ENCODE results near the gene MPST.
"Not testable (repeated sequence)": the region's sequence is repeated elsewhere in the genome, so short reads cannot be mapped to it uniquely, and the experiment has no call there.

The MPST gene

GRCh38 chr22:37019309-37020191 lies at the start of gene MPST, which contains the start of gene TST:
MPST (plus strand) TSS chr22:37019742; CDS start chr22:37019837, 95 bp downstream.
TST (minus strand) TSS chr22:37019447; CDS start chr22:37018732, 715 bp downstream.
- DNase-seq (ENCODE audit: low read depth in 2 of 2): no peak

- no peak for DNase-seq (ENCODE audit: low read depth in 2 of 2)
Observed at GRCh38 chr22:36971341-36972125, 48.0 kb upstream of the MPST start.

DNA sequence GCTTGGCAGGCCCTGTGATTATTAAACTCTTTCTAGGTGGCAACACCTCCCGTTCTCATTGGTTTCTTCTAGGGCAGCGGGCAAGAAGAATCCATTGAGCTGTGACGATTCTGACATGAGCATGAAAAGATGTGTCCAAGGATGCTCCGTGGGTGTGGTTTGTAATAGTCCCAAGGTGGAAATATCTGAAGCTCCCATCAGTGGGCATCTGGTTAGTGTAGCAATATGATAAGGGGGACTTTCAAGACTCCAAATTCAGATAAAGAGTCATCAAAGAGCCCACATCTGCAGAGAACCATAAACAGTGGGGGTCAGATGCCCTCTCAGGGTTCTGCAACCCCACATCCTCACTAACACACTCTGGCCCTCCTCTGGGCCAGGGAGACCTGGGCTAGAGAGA lies 42.9 kb upstream of the MPST start:
- DNase-seq (ENCODE audit: low read depth in 2 of 2): no peak

DNA sequence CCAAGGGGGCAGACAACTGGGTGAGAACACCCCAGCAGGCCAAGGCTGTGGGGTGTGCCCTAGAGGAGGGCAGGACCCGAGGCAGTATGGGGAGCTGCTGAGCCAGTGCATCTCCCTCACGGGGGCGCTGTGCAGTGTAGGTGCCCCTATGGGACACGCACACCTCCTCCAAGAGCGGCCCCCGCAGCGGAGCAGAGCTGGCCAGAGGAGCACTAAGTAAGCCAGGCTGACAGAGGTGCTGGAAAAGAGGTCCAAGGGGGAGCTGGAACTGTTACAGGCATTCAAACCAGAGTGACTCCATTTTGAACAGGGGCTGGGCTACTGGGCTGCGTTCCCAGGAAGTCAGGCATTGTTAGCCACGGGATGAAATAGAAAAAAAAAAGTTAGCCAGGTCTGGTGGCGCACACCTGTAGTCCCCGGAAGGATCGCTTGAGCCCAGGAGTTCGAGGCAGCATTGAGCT lies 42.1 kb upstream of the MPST start:
- DNase-seq (ENCODE audit: low read depth in 2 of 2): peak; percentile 66 to 67

- peak; percentile 67 to 81 for DNase-seq (ENCODE audit: low read depth in 2 of 2)
Observed at GRCh38 chr22:36977947-36978660, 41.4 kb upstream of the MPST start.

DNA sequence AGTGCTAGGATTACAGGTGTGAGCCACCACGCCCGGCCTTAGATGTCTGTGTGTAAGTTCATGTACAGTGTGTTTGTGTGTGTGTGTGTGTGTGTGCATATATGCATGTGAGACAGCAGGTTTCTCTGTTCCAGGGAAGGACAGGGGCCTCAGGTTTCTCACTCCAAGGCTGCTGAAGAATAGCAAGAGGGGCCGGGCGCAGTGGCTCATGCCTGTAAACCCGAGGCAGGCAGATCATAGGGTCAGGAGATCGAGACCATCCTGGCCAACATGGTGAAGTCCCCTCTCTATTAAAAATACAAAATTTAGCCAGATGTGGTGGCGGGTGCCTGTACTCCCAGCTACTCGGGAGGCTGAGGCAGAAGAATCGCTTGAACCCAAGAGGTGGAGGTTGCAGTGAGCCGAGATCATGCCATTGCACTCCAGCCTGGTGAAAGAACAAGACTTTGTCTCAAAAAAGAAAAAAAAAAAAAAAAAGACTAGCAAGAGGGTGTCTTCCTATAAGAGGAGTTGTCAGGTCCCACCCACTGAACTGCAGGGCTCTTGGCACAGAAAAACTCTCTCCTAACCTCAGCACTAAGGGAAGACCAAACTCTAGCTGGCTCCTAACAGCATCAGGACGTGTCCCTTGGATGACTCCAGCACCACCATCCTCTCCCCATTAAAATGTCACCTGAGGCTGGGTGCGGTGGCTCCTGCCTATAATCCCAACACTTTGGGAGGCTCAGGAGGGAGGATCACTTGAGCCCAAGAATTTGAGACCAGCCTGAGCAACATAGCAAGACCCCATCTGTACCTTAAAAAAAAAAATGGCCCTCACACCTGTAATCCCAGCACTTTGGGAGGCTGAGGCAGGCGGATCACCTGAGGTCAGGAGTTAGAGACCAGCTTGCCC lies 40.3 kb upstream of the MPST start:
- DNase-seq (ENCODE audit: low read depth in 2 of 2): no peak

DNA sequence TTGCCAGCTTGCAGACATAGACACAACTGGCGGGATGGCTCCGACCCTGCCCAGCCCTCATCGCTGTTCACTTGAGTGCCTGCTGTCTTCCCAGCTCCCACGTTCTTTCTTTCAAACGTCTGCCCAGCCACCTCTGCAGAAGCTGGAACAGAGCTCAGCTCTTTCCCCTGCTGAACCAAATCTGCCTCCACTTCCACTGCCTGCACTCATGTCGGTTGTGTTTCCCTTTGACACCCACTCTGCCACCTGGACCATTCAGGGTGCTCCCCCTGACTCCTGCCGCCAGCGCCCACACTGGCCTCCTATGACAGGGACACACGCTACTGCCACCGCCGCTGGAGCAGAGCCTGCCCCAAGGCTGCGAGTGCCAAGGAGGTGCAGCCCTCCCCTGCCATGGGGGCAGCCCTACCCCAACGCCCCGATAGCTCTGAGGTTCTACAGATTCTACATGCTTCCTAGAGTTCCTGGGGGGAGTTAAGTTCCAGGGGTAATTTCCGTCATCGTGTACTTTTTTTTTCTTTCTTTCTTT lies 38.2 kb upstream of the MPST start:
- DNase-seq (ENCODE audit: low read depth in 2 of 2): no peak

DNA sequence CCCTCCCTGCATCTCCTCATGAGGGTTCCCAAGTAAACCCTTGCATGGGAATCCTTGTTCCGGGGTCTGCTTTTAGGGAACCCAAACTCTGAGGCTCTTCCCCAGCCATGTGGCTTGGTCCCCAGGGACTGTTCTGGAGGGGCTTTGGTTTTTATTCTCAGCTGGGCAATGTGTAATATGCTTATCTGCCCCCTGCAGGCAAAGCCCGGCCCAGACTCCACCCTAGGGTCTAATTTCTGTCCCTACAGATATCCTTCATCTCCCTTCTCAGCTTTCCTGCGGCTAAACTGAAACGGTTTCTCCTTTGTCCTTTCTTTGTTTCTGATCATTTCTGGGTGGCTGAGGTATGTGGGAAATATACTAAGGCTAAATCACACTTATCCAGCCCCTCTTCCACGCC lies 37.4 kb upstream of the MPST start:
- no peak for DNase-seq (ENCODE audit: low read depth in 2 of 2)

DNA sequence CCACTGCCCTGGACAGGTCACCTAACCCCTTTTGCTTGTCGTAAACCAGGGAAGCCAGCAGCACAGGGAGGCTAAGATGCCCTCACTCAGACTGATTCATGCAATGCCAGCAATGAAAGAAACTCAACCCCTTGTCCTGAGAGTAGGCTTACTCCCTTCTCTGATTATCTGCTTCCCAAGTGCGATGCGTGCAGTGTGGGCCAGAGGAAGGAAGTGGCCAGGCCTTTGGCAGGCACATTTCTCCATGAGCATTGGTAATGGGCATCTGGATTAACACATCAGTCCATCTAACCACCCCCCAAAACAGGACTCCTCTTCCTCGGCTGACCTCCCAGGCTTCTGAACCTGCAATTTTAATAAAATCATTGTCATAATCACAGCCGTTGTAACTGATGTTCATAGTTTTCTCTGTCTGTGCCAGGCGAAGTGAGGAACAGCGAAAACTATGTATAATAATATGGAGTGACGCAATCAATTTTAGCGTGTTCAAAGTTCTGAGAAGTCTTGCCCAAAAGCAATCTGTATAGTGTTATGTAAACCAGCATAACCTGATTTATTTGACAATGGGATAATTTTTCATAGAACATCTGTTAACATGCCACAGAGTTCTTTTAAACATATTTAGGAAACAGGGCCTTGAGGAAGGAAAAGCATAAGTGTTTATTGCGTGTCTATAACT lies 34.2 kb upstream of the MPST start:
- no peak for DNase-seq (ENCODE audit: low read depth in 2 of 2)

- DNase-seq (ENCODE audit: low read depth in 2 of 2): no peak
Observed at GRCh38 chr22:36986242-36986821, 33.2 kb upstream of the MPST start.

DNA sequence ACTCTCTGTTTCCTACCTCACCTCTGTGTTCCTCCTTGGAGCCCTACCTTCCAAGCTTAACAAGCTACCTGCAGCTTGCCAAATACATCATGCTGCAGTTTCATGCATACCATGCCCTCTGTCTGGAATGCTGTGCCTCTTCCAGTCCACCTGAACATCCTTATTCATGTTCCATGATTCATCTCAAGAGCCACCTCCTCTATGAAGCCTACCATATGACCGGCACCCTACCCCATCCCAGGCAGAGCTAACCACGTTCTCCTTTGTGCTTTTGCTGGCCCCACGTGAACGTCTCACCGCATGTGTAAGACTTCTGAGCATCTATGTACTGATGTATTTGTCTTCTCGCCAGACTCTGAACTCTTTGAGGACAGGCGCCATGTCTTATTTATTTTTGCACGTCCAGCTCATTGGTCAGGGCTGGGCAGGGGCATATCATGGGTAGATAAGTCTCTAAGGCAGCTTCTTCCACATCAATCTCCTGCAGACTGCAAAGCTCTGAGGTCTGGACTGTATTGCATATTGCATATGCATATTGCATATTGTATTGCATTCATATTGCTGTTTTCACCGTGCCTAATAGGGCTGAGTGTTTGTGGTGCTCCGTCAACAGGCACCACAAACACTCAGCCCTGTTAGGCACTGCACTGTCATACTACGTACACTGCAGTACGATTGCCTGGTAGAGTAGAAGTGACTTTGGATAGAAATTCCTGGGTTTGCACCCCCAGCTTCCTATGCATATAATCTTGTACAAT lies 31.3 kb upstream of the MPST start:
- DNase-seq (ENCODE audit: low read depth in 2 of 2): no peak

GRCh38 chr22:36989012-36989411 lies 30.5 kb upstream of the MPST start:
- DNase-seq (ENCODE audit: low read depth in 2 of 2): not testable (repeated sequence)

- no peak for DNase-seq (ENCODE audit: low read depth in 2 of 2)
Observed at GRCh38 chr22:36990457-36990856, 29.1 kb upstream of the MPST start.

DNA sequence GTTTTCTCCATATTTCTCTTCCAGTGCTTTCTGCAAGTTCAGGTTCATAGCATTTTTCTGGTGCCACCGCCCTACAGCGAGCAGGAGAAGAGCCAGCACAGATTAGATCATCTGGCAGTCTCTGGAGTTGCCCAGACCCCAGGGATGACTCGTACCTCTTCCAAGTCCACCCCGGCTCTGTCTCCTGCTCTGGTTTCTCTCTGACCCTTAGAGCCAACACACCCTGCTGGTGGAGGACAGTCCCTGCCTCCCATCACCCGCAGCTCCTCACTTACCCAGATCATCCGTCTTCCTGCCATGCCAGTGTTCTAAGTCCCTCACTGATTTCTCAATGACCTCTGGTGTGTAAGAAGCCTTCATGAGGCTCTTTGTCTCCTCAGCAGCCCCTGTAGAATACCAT lies 28.3 kb upstream of the MPST start:
- no peak for DNase-seq (ENCODE audit: low read depth in 2 of 2)

GRCh38 chr22:36997746-36998145 lies 21.8 kb upstream of the MPST start:
- DNase-seq (ENCODE audit: low read depth in 2 of 2): no peak

DNA sequence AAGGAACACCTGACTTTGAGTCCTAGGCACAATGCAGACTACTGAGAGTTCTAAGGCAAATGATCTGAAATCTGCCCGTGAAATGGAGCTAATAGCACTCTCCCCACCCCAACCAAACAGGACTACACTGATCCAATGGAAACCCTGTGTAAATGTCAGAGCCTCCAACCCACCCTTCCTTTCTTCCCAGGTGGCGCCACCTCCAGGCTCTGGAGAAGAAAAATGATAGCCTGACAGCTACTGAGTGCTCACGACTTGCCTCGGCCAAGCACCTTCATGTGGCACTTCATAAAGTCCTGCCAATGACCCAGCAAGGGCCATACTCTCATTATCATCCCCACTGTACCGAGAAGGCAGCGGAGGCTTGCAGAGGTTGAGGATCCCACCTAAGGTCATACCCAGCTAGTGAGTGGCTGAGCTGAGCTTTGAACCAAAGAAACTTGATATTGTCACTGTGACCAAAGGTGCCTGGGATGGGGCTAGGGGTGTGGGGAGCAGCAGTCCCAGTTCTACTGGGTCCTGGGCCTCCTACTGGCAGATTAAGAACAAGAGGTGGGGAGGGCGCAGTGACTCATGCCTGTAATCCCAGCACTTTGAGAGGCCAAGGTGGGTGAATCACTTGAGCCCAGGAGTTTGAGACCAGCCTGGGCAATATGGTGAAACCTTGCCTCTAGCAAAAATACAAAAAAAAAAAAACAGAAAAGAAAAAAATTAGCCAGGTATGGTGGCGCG lies 20.8 kb upstream of the MPST start:
- no peak for DNase-seq (ENCODE audit: low read depth in 2 of 2)

GRCh38 chr22:36999463-36999862 lies 20.1 kb upstream of the MPST start:
- DNase-seq (ENCODE audit: low read depth in 2 of 2): no peak
